Endothelial cell (in vitro differentiated cells): ENCODE results near the gene FAM163A. TPM values are rescaled to one million over a fixed set of nuclear protein-coding genes. Genes with fewer than 3 reads are reported as not detected.

ENCODE experiments used
- DNase-seq: peaks from one replicate; pipeline ENCODE4 v3.0.0; 2021; ENCODE audit warnings: low spot score
- H3K27ac Mint-ChIP-seq: one replicate; pipeline ENCODE4 v1.8.0; 2021; ENCODE audit warnings: mixed read lengths, inconsistent platforms; ENCODE audit not compliant: unreplicated experiment
- H3K27me3 Mint-ChIP-seq: one replicate; pipeline ENCODE4 v1.8.0; 2021; ENCODE audit warnings: mild to moderate bottlenecking, moderate library complexity, mixed read lengths, inconsistent platforms; ENCODE audit not compliant: unreplicated experiment
- H3K36me3 Mint-ChIP-seq: one replicate; pipeline ENCODE4 v1.8.0; 2021; ENCODE audit warnings: mild to moderate bottlenecking, low read depth, mixed read lengths, inconsistent platforms; ENCODE audit not compliant: unreplicated experiment
- H3K4me1 Mint-ChIP-seq: one replicate; pipeline ENCODE4 v1.8.0; 2021; ENCODE audit warnings: mild to moderate bottlenecking, mixed read lengths, inconsistent platforms; ENCODE audit not compliant: unreplicated experiment
- H3K4me3 Mint-ChIP-seq: one replicate; pipeline ENCODE4 v1.8.0; 2021; ENCODE audit warnings: mild to moderate bottlenecking, mixed read lengths, inconsistent platforms; ENCODE audit not compliant: unreplicated experiment
- H3K9me3 Mint-ChIP-seq: one replicate; pipeline ENCODE4 v1.8.0; 2021; ENCODE audit warnings: mixed read lengths, inconsistent platforms; ENCODE audit not compliant: unreplicated experiment
- total RNA-seq: library from RNA; stranded (reverse); fragmentation: NEBNext Ultra II Directional; extraction: Animal tissue kit (Norgen Biotek cat#: 25700); gene quantifications from one replicate; pipeline ENCODE4 v1.2.1, GENCODE V29; 2021; ENCODE audit not compliant: unreplicated experiment
- TF ChIP-seq, protein P1 (sequence below): fragments of 200-600 bp; sonication (generic); IDR thresholded peaks from one replicate; pipeline ENCODE4 v1.5.0; 2021; ENCODE audit warnings: antibody characterized with exemption; ENCODE audit not compliant: unreplicated experiment

FAM163A gene
- total RNA-seq, 1 donor from 2014 or later, result not detected

DNA sequence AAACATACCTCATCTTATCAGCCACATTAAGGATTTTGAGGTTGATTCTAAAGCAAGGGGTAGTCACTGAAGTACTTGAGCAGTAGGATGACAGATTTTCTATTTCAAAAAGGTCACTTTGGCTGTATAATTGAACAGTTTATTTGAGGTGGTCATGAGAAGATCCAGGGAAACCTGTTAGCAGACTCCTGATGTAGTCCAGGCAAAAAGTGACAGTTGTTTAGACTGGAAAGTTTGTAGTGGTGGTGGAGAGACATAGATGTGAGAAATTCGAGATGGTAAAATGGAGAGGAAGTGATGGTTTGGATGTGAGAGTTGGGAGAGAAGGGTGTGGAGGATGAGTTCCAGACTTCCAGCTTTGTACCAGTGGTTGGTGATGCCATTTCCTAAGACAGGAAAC, 7.5 kb downstream of the FAM163A start:
- Mint-ChIP-seq H3K36me3 (peaks cover 6% of the 10 kb centered on the region), H3K9me3 (no peaks in the 10 kb centered on the region), H3K27me3 (peaks cover 6% of the 10 kb centered on the region), H3K4me1 (peaks cover 3% of the 10 kb centered on the region), H3K4me3 (no peak overlapping the region), H3K27ac (no peak overlapping the region)
- TF ChIP-seq, protein P1, sequence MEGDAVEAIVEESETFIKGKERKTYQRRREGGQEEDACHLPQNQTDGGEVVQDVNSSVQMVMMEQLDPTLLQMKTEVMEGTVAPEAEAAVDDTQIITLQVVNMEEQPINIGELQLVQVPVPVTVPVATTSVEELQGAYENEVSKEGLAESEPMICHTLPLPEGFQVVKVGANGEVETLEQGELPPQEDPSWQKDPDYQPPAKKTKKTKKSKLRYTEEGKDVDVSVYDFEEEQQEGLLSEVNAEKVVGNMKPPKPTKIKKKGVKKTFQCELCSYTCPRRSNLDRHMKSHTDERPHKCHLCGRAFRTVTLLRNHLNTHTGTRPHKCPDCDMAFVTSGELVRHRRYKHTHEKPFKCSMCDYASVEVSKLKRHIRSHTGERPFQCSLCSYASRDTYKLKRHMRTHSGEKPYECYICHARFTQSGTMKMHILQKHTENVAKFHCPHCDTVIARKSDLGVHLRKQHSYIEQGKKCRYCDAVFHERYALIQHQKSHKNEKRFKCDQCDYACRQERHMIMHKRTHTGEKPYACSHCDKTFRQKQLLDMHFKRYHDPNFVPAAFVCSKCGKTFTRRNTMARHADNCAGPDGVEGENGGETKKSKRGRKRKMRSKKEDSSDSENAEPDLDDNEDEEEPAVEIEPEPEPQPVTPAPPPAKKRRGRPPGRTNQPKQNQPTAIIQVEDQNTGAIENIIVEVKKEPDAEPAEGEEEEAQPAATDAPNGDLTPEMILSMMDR, result no peak
- DNase-seq, result no peak

DNA sequence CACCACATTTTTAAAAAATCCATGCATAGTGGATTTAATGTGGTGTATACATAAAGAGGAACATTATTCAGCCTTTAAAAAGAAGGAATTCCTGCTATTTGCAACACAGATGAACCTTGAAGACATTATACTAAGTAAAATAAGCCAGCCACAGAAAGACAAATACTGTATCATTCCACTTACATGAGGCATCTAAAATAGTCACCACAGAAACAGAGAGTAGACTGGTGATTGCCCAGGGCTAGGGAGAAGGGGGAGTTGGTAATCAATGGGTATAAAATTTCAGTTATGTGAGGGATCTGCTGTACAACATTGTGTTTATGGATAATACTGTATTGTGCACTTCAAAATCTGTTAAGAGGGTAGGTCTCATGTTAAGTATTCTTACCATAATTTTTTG, 10.0 kb downstream of the FAM163A start:
- no peak for DNase-seq
- Mint-ChIP-seq H3K9me3 (no peaks in the 10 kb centered on the region), H3K27ac (no peak overlapping the region), H3K27me3 (peaks cover 5% of the 10 kb centered on the region), H3K4me1 (peaks cover 3% of the 10 kb centered on the region), H3K4me3 (no peak overlapping the region), H3K36me3 (peaks cover 6% of the 10 kb centered on the region)
- TF ChIP-seq, protein P1, result no peak

DNA sequence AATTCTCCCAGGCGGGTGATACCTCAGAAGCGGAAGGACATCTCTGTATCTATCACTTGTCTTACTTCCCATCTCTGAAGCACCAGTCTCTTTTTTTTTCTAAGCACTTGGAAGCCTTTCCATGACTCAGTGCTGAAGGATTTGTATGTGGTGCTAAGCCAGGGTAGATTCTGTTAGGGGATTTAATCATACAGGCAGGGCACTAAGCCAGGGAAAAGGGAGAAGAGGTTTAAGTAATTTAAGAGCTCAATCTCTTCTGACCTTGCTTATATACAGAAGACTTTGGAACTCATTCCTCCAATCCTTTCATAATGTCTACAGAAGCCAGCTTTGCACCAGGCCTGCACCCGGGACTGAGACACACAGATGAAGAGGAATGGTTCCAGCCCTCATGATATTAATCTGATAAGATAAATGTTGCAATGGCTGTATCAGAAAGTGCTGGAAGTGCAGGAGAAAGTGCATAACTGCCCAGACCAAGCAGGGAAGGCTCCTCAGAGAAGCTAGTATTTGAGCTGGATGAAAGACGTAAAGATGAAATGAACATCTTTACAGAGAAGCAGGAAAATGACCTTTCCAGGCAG, 11.0 kb downstream of the FAM163A start:
- TF ChIP-seq, protein P1, result no peak
- Mint-ChIP-seq H3K4me3 (no peak overlapping the region), H3K9me3 (no peaks in the 10 kb centered on the region), H3K4me1 (peaks cover 6% of the 10 kb centered on the region), H3K27me3 (peaks cover 5% of the 10 kb centered on the region), H3K27ac (no peak overlapping the region), H3K36me3 (peaks cover 6% of the 10 kb centered on the region)
- no peak for DNase-seq

DNA sequence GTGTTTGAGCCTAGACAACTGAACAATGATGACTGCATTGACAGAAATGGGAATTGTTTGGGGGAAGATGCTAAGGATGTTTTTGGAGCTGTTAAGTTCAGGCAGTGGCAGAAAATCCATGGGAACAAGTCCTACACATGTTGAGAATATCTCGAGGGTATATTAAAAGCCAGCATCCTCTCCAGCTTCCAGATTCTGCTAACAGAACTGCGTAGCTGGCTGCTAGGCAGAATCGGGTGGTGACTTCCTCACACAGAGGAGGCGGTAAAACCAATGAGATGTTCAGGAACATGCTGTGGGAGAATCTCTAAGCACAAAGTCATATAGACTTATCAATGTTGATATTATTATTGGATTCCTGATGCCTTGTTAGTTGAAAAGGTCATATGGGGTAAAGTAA, 14.8 kb downstream of the FAM163A start:
- Mint-ChIP-seq H3K27me3 (peaks cover 3% of the 10 kb centered on the region), H3K9me3 (no peaks in the 10 kb centered on the region), H3K4me1 (peaks cover 6% of the 10 kb centered on the region), H3K4me3 (no peak overlapping the region), H3K36me3 (no peaks in the 10 kb centered on the region), H3K27ac (no peak overlapping the region)
- TF ChIP-seq, protein P1, result no peak
- no peak for DNase-seq

DNA sequence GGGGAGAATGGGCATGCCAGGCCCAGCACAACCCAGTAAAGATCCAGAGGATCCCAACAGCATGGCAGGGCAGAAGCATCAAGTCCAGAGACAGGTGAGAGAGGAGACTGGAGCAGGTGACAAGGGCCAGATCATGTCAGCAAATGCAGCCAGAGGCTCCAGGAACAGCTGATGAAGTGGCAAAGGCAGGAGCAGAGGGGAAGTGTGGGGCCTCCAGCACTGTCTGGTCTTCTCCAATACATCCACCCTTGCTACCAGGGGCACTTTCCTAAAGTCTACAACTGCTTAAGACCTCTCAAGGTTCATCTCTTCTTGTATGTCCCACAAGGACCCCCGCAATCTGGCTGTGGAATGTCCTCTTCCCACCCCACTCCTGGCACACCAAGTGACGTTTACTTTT, 17.4 kb downstream of the FAM163A start:
- TF ChIP-seq, protein P1, result no peak
- Mint-ChIP-seq H3K27me3 (no peaks in the 10 kb centered on the region), H3K4me3 (no peak overlapping the region), H3K9me3 (no peaks in the 10 kb centered on the region), H3K36me3 (no peaks in the 10 kb centered on the region), H3K27ac (no peak overlapping the region), H3K4me1 (peaks cover 3% of the 10 kb centered on the region)
- DNase-seq, result no peak
